NCI-H526 treated with DMSO at 0.1 percent for 48 hours (cell line): Measurements from ENCODE around the gene ITPRID1.
"Not testable (repeated sequence)": the region's sequence is repeated elsewhere in the genome, so short reads cannot be mapped to it uniquely, and the experiment has no call there.

Experiments used
- DNase-seq: peaks from one replicate; lab custom pipeline; 2025; lab: John Stamatoyannopoulos, UW

The ITPRID1 gene

DNA sequence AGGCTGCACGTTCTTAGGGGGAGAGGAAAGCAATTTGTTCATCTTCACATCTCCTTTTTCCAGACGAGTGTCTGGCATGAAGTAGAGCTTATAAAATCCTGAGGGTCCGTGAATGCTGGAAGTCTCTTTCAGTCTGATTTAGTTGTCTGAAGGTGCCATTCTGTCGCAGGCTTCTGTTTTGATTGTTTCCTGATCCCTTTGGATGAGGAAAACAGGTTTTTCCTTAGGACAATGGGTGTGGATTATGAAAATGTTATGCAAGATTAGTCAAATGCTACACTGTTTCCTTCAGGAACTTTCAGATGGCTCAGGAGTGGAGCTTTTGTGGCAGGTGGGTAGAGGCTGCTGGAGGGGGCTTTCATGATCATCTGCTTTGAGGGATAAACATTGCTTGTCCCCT lies at the start of gene ITPRID1:
Gene ITPRID1 (plus strand): TSS at position 301 of the 400 bp plus-strand sequence. CDS start 38,935 bp downstream, outside the sequence.
- DNase-seq, result no peak

DNA sequence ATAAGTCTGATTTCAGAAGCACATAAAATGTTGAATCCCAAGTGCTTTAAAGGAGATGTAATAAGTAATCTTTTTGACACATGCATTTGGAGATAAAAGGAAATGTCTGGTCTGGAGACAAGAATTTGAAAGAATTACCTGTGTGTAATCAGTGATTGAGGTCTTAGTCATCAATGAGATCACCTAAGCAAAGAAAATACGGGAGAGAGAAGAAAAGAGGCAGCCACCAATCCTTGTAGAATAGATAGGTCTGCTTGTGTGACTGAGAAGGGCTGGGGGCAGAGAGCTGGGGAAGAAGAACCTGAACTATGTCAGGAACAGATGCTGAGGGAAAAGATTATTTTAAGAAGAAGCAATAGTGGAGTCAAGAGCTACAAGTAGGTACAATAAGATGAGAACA lies 49.3 kb upstream of the ITPRID1 start:
- DNase-seq, result no peak

- no peak for DNase-seq
Measured at GRCh38 chr7:31465285-31465684, 48.6 kb upstream of the ITPRID1 start.

DNA sequence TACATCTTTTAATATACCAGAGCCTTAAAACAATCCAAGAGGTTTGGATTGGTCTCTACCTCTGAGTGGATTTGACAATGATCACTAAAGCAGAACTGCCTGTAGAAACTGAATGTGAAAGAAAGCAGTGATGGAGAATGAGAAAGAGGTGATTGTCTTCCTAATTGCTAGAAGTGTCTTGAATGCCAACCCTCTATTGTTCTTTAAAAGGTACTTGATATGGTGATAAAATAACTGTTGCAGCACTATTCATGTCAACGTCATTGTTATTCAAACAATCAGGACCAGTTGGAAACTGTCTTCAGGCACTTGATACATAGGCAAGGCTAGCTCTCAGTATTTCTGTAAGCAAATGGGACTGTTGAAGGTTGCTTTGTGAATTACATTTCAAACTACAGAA lies 47.9 kb upstream of the ITPRID1 start:
- DNase-seq, result no peak

GRCh38 chr7:31470883-31471282 lies 43.0 kb upstream of the ITPRID1 start:
- not testable (repeated sequence) for DNase-seq

DNA sequence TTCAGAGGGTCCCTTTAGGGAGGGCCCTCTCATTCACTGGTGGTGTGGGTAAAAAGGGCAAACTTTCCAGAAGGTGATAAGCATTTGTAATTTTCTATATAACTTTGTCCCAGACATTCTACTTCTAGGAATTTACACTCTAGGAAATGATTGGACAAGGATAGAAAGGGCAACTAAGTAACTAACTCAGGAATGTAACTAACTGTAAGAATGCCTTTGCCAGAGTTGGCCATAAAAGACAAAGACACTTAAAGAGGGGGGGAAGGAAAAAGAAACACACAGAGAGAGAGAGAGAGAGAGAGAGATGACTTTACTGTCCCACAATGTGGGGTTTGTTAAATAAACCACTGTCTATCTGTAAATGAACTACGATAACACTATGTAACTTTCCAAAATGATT lies 38.5 kb upstream of the ITPRID1 start:
- no peak for DNase-seq

- DNase-seq, result no peak
Measured at GRCh38 chr7:31476073-31476745, 37.7 kb upstream of the ITPRID1 start.

DNA sequence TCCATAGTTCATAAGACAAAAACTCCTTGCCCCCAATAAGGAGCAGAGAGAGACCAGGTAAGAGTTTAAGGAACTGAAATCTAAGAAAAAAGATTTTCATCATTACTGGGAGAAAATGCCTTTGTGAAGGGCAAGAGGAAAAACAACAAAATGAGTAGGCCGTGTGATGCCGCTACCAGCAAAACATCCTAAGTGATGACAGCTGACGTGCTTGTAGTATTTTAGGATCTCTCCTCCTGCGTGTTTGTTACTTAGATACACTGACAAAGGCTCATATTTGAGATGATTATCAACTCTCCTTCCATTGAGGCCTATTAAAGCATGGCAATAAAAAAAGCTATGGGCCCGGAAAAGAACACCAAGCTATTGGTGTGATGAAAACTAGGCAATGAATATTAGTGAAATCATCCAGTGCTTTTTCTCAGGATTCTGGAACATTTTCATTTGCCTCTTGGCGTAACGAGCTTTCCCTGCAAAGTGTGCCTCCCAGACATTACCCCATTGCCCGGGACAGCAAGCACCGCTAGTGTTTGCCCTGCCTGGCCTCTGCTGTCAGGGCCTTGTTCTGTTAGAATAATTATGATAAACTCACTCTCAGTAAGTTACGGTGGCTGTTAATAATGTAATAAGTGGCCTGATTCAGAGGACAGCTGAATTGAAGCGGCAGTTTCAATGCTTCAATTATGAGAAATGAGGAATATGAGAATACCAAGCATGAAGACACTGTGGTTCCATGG lies 36.8 kb upstream of the ITPRID1 start:
- no peak for DNase-seq

DNA sequence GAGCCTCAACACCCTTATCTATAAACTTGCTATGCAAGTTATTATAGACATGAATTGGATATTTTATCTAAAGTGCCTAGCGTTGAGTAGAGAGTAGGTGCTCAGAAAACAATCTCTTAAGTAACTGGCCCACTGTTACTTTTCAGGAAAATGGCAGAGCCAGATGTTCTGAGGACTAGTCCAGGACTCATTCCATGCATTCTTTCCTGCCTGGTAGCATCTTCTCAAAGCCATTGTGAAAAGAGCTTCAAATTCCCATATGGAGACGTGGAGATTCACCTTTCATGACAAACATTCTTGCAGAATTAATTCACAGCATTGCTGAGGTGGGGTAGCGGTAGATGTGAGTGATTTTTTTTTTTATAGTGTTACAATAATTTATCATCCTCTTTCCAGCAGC lies 35.9 kb upstream of the ITPRID1 start:
- DNase-seq, result no peak

- DNase-seq, result no peak
Measured at GRCh38 chr7:31478721-31479120, 35.2 kb upstream of the ITPRID1 start.

- DNase-seq, result no peak
Measured at GRCh38 chr7:31487071-31487470, 26.8 kb upstream of the ITPRID1 start.

DNA sequence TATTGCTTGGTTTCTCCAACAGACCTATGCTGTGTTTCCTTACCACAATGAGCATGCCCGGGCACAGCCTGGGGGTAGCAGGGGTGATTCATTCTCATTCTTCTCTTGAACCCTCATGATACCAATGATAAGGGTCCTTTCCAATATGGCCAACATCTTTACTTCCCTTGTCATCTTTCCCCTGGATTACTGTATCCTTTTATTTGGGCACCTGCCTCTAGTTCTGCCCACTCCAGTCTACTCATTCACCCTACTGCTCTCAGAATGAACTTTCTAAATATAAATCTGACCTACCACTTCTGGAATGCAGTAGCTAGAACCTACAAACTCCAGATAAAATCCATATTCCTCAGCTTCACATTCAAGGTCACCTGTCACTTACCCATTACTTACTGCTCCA lies 26.4 kb upstream of the ITPRID1 start:
- DNase-seq, result no peak

DNA sequence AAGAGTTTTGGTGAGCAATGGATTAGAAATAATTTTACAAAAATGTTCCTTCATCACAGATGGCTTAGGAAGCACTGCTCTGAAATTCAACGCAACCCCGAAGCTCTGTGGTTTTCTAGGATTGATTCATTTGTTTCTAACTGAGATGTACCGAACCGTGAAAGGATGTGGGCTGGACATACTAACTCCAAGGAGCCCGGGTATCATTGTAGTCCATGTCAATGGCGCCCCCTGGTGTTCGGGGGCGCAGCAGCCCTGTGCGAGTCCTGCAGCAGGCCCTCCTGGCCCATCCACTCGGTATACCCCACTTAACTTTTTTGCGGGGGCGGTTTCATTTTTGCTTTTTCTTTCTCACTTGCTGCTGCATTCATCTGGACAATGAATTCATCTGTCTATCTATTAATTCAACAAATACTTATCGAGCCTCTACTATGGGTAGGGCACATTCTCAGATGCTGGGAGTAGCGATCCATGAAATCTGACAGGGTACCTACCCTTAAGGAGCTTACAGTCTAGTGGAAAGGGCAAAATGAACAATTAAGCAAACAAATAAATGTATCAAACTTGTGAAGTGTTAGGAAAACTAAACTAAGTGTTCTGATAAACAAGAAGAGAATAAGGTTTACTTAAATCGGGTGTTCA lies 25.2 kb upstream of the ITPRID1 start:
- DNase-seq, result peak; percentile 86

DNA sequence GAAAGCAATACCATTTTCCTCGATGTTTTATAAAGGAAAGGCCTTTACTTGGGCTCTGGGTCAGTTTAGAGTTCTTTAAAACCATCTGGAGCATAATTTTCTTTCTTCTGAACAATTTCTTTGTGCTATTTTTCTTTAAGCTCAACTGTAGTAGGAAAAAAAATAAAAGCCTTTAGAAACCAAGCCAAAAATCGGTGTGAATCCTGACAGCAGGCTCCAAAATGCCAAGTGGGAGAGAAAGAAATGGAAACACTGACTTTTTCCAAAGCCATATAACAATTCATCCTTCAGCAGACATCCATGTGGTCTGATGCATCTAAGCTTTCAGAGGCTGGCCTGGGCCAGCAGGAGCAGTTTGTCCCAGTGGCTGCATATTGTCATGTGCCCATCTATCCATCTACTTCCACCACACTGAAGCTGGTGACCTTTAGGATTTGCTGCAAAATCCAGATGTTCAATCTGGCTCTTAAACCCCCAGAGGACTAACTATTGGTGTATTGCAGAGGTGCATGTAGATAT lies 23.0 kb upstream of the ITPRID1 start:
- no peak for DNase-seq

GRCh38 chr7:31492086-31492485 lies 21.8 kb upstream of the ITPRID1 start:
- DNase-seq, result no peak

DNA sequence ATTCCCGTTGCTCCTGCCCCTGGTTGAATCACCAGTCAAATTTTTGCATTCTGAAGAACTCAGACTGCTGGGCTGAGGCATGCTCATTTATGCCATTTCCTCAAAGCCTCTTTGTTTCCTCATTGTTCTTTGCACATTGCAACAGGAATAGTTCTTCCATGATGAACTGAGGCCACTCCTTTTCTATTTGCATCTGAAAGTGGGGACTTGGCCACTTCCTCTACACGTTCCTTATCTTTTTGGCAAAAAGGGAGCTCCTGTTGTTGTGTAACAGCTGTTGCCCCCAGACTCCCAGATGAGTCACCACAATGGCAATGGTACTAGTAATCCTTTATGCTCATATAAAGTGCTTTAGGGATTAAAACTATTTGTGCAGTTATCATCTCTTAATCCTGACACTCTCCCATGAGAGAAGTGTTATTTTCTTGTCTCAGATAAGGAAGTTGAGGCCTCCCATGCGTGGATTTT lies 20.1 kb upstream of the ITPRID1 start:
- DNase-seq, result peak; percentile 16

GRCh38 chr7:31494421-31494820 lies 19.5 kb upstream of the ITPRID1 start:
- DNase-seq, result no peak

DNA sequence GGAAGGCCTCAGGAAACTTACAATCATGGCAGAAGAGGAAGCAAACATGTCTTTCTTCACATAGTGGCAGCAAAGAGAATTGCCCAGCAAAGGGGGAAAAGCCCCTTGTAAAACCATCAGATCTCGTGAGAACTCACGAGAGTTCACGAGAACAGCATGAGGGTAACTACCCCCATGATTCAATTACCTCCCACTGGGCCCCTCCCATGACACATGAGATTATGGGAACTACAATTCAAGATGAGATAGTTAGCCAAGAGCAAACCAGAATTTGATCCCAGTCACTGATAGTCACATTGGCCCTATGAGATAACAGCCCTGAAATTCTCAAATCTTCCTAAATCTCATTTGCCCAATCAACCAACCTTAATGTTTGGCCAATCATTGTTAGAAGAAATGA lies 18.2 kb upstream of the ITPRID1 start:
- DNase-seq, result no peak

- DNase-seq, result no peak
Measured at GRCh38 chr7:31497516-31497915, 16.4 kb upstream of the ITPRID1 start.

- no peak for DNase-seq
Measured at GRCh38 chr7:31500656-31501055, 13.2 kb upstream of the ITPRID1 start.

GRCh38 chr7:31508823-31509222 lies 5.1 kb upstream of the ITPRID1 start:
- DNase-seq, result no peak

DNA sequence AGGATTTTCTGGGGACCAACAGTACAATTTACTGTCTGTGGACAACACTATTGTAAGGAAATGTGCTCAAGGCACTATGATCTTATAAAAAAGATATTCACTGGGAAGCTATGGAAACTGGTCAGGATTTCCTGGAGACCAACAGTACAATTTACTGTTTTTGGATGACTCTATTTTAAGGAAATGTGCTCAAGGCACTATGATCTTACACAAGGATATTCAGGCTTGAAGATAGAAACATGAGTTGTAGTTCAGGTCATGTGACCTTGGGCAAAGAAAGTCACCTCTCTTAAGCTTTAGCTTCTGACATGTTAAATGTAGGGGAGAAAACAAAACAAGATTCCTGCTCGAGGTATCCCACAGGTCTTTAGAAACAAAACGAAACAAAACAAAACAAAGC lies 1.7 kb upstream of the ITPRID1 start:
- DNase-seq, result no peak
